Measurements from ENCODE around the gene STRN4. TPM values are rescaled to one million over a fixed set of nuclear protein-coding genes. Genes with fewer than 3 reads are reported as not detected.

STRN4 gene, protein sequence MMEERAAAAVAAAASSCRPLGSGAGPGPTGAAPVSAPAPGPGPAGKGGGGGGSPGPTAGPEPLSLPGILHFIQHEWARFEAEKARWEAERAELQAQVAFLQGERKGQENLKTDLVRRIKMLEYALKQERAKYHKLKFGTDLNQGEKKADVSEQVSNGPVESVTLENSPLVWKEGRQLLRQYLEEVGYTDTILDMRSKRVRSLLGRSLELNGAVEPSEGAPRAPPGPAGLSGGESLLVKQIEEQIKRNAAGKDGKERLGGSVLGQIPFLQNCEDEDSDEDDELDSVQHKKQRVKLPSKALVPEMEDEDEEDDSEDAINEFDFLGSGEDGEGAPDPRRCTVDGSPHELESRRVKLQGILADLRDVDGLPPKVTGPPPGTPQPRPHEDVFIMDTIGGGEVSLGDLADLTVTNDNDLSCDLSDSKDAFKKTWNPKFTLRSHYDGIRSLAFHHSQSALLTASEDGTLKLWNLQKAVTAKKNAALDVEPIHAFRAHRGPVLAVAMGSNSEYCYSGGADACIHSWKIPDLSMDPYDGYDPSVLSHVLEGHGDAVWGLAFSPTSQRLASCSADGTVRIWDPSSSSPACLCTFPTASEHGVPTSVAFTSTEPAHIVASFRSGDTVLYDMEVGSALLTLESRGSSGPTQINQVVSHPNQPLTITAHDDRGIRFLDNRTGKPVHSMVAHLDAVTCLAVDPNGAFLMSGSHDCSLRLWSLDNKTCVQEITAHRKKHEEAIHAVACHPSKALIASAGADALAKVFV
- total RNA-seq (2022), result 149 and 151 TPM in 2 replicates
- percentile 80 among the genes with signal in this experiment for Bru-seq, nascent RNA
- BruChase-seq, experiment 1, labeled RNA remaining after a 6-hour chase, result percentile 91 among the genes with signal in this experiment
- BruChase-seq, experiment 2, labeled RNA remaining after a 2-hour chase, result percentile 88 among the genes with signal in this experiment
- long read RNA-seq, transcript STRN4-201 (18 exons, 3,210 nt), result major isoform, 41 of 102 reads
- long read RNA-seq, transcript STRN4-222 (1 exons, 2,240 nt), result minor isoform, 11 of 102 reads
- long read RNA-seq, transcript STRN4-202 (18 exons, 3,628 nt), result minor isoform, 15 of 102 reads
- long read RNA-seq, partial matches to known transcripts, result 19 of 102 reads
- long read RNA-seq, other reads (novel, unspliced or antisense), result 15 of 102 reads

GRCh38 chr19:46746281-46747057, at the start of gene STRN4:
STRN4 (minus strand) TSS chr19:46746450; CDS start chr19:46746430, 20 bp downstream.
- no TSS peak for BruUV-seq (replicated peaks)
- peak within 1 kb of the TSS; percentile 97 for H3K4me3 Mint-ChIP-seq (ENCODE audit: low read depth, unreplicated experiment)
- no peaks in the 10 kb centered on the region for H3K9me3 Mint-ChIP-seq (ENCODE audit: low read depth, unreplicated experiment)
- H3K4me1 Mint-ChIP-seq (ENCODE audit: low read depth, unreplicated experiment), result peaks cover 34% of the 10 kb centered on the region
- intact Hi-C loops (cut with micrococcal nuclease; ENCODE audit: unreplicated experiment), result no loop called here
- H3K27me3 Mint-ChIP-seq (ENCODE audit: unreplicated experiment), result no peaks in the 10 kb centered on the region
- no peak for TF ChIP-seq CTCF (IDR thresholded peaks at IDR 0.05; ENCODE audit: unreplicated experiment)
- H3K36me3 Mint-ChIP-seq (ENCODE audit: insufficient read depth, unreplicated experiment), result peaks cover 64% of the 10 kb centered on the region
- CTCF ChIA-PET, result interaction anchor here (1.2 kb wide), 1 partner anchor 11 kb away, joined by 3 read pairs; no protein-coding TSS in a partner anchor
- peak; percentile 58 for DNase-seq
- peak within 1 kb of the TSS; percentile 85 for H3K27ac Mint-ChIP-seq (ENCODE audit: unreplicated experiment)

GRCh38 chr19:46791944-46792343, 45.7 kb upstream of the STRN4 start:
- no TSS peak for BruUV-seq (replicated peaks)
- no peaks in the 10 kb centered on the region for H3K27me3 Mint-ChIP-seq (ENCODE audit: unreplicated experiment)
- H3K36me3 Mint-ChIP-seq (ENCODE audit: insufficient read depth, unreplicated experiment), result peaks cover 36% of the 10 kb centered on the region
- no peaks in the 10 kb centered on the region for H3K9me3 Mint-ChIP-seq (ENCODE audit: low read depth, unreplicated experiment)
- H3K27ac Mint-ChIP-seq (ENCODE audit: unreplicated experiment), result no peak overlapping the region
- no peak overlapping the region for H3K4me3 Mint-ChIP-seq (ENCODE audit: low read depth, unreplicated experiment)
- intact Hi-C loops (cut with micrococcal nuclease; ENCODE audit: unreplicated experiment), result no loop called here
- no peak for TF ChIP-seq CTCF (IDR thresholded peaks at IDR 0.05; ENCODE audit: unreplicated experiment)
- CTCF ChIA-PET, result interaction anchor here (0.6 kb wide), 1 partner anchor 1676 kb away, joined by 5 read pairs; no protein-coding TSS in a partner anchor
- no peak for DNase-seq
- H3K4me1 Mint-ChIP-seq (ENCODE audit: low read depth, unreplicated experiment), result peaks cover 32% of the 10 kb centered on the region

- DNase-seq, result no peak
- BruUV-seq (replicated peaks), result no TSS peak
- Mint-ChIP-seq H3K27me3 (ENCODE audit: unreplicated experiment) (no peaks in the 10 kb centered on the region), H3K27ac (ENCODE audit: unreplicated experiment) (no peak overlapping the region), H3K9me3 (ENCODE audit: low read depth, unreplicated experiment) (no peaks in the 10 kb centered on the region), H3K36me3 (ENCODE audit: insufficient read depth, unreplicated experiment) (peaks cover 59% of the 10 kb centered on the region), H3K4me3 (ENCODE audit: low read depth, unreplicated experiment) (no peak overlapping the region), H3K4me1 (ENCODE audit: low read depth, unreplicated experiment) (peaks cover 31% of the 10 kb centered on the region)
- intact Hi-C loops (cut with micrococcal nuclease; ENCODE audit: unreplicated experiment), result loop anchor here (2.0 kb wide), 1 partner anchor 51 kb away; no protein-coding TSS in a partner anchor
- CTCF ChIA-PET, result interaction anchor here (0.8 to 2.0 kb wide), 2 partner anchors 51 to 260 kb away, joined by 3 to 10 read pairs; no protein-coding TSS in a partner anchor
- no peak for TF ChIP-seq CTCF (IDR thresholded peaks at IDR 0.05; ENCODE audit: unreplicated experiment)
Measured at GRCh38 chr19:46789371-46789770, 43.1 kb upstream of the STRN4 start.
